ENCODE results near the gene WWC1.

- TF ChIP-seq CTCF (IDR thresholded peaks at IDR 0.05; ENCODE audit: low read depth, low read length) (no peak), MAX (IDR thresholded peaks at IDR 0.05; ENCODE audit: low read depth, low read length) (no peak)
Measured at GRCh38 chr5:168408561-168409305, 117.3 kb downstream of the WWC1 start.
